GM12872 (cell line): Measurements from ENCODE around the gene CPSF3.

ENCODE experiments used
- CTCF ChIP-seq: IDR thresholded peaks from 3 replicates; pipeline ENCODE4 v1.5.1; 2011; ENCODE audit warnings: low read depth, mild to moderate bottlenecking, low read length, moderate library complexity; ENCODE audit not compliant: insufficient read depth

CPSF3 gene

GRCh38 chr2:9400268-9401058, 23.0 kb upstream of the CPSF3 start:
- TF ChIP-seq CTCF: no peak

- no peak for TF ChIP-seq CTCF
Observed at GRCh38 chr2:9401059-9401547, 22.4 kb upstream of the CPSF3 start.

- 0 out of 3 replicates have a peak, but pooled peaks have one; percentile 3 for TF ChIP-seq CTCF
Observed at GRCh38 chr2:9401646-9402371, 21.6 kb upstream of the CPSF3 start.

GRCh38 chr2:9403924-9404323, 19.5 kb upstream of the CPSF3 start:
- no peak for TF ChIP-seq CTCF

- TF ChIP-seq CTCF: no peak
Observed at GRCh38 chr2:9404451-9404850, 19.0 kb upstream of the CPSF3 start.

- TF ChIP-seq CTCF: no peak
Observed at GRCh38 chr2:9405636-9406035, 17.8 kb upstream of the CPSF3 start.

GRCh38 chr2:9406529-9407362, 16.7 kb upstream of the CPSF3 start:
- no peak for TF ChIP-seq CTCF
